Measurements from ENCODE around the gene KLHL22. TPM values are rescaled to one million over a fixed set of nuclear protein-coding genes. Genes with fewer than 3 reads are reported as not detected.
"Not testable (repeated sequence)": the region's sequence is repeated elsewhere in the genome, so short reads cannot be mapped to it uniquely, and the experiment has no call there.

The KLHL22 gene
- total RNA-seq, 1 donor, result 36.9 TPM

GRCh38 chr22:20420157-20420842, 75.3 kb downstream of the KLHL22 start:
- TF ChIP-seq, protein P1, sequence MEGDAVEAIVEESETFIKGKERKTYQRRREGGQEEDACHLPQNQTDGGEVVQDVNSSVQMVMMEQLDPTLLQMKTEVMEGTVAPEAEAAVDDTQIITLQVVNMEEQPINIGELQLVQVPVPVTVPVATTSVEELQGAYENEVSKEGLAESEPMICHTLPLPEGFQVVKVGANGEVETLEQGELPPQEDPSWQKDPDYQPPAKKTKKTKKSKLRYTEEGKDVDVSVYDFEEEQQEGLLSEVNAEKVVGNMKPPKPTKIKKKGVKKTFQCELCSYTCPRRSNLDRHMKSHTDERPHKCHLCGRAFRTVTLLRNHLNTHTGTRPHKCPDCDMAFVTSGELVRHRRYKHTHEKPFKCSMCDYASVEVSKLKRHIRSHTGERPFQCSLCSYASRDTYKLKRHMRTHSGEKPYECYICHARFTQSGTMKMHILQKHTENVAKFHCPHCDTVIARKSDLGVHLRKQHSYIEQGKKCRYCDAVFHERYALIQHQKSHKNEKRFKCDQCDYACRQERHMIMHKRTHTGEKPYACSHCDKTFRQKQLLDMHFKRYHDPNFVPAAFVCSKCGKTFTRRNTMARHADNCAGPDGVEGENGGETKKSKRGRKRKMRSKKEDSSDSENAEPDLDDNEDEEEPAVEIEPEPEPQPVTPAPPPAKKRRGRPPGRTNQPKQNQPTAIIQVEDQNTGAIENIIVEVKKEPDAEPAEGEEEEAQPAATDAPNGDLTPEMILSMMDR (IDR thresholded peaks at IDR 0.05; ENCODE audit: extremely low read depth, low read depth, low read length), result no peak

GRCh38 chr22:20419664-20419951, 76.0 kb downstream of the KLHL22 start:
- Histone ChIP-seq H3K4me1 (ENCODE audit: insufficient read depth, low read length) (peaks cover 16% of the 10 kb centered on the region), H2AFZ (ENCODE audit: low read length) (no peak overlapping the region), H3K27me3 (ENCODE audit: insufficient read depth, low read length) (no peaks in the 10 kb centered on the region), H3K36me3 (ENCODE audit: insufficient read depth, low read length) (no peaks in the 10 kb centered on the region), H3K27ac (ENCODE audit: low read depth, low read length) (no peak overlapping the region), H3K4me2 (ENCODE audit: insufficient read depth, low read length) (no peak overlapping the region), H3K9me3 (ENCODE audit: low read depth, low read length) (no peaks in the 10 kb centered on the region), H3K4me3 (ENCODE audit: insufficient read depth, low read length) (no peak overlapping the region), H3K79me2 (ENCODE audit: insufficient read depth, low read length) (no peaks in the 10 kb centered on the region), H4K20me1 (ENCODE audit: insufficient read depth, low read length) (peaks cover 6% of the 10 kb centered on the region)
- TF ChIP-seq, protein P1 (IDR thresholded peaks at IDR 0.05; ENCODE audit: extremely low read depth, low read depth, low read length), result no peak
- no peak for DNase-seq (ENCODE audit: insufficient read length, low spot score, missing footprints)

More at GRCh38 chr22:20420157-20420842, 75.3 kb downstream of the KLHL22 start:
- H4K20me1 ChIP-seq (ENCODE audit: insufficient read depth, low read length), result peaks cover 6% of the 10 kb centered on the region
- no peak overlapping the region for H3K27ac ChIP-seq (ENCODE audit: low read depth, low read length)
- no peaks in the 10 kb centered on the region for H3K9me3 ChIP-seq (ENCODE audit: low read depth, low read length)
- no peak overlapping the region for H3K4me3 ChIP-seq (ENCODE audit: insufficient read depth, low read length)
- peaks cover 3% of the 10 kb centered on the region for H3K36me3 ChIP-seq (ENCODE audit: insufficient read depth, low read length)
- no peaks in the 10 kb centered on the region for H3K27me3 ChIP-seq (ENCODE audit: insufficient read depth, low read length)
- no peaks in the 10 kb centered on the region for H3K79me2 ChIP-seq (ENCODE audit: insufficient read depth, low read length)
- no peak overlapping the region for H3K4me2 ChIP-seq (ENCODE audit: insufficient read depth, low read length)
- H3K4me1 ChIP-seq (ENCODE audit: insufficient read depth, low read length), result peaks cover 16% of the 10 kb centered on the region
- DNase-seq (ENCODE audit: insufficient read length, low spot score, missing footprints), result peak; percentile 84
- H2AFZ ChIP-seq (ENCODE audit: low read length), result no peak overlapping the region

GRCh38 chr22:20418211-20418788, 77.3 kb downstream of the KLHL22 start:
- Histone ChIP-seq H4K20me1 (ENCODE audit: insufficient read depth, low read length) (peaks cover under 1% of the 10 kb centered on the region), H3K4me1 (ENCODE audit: insufficient read depth, low read length) (peaks cover 12% of the 10 kb centered on the region), H3K9me3 (ENCODE audit: low read depth, low read length) (no peaks in the 10 kb centered on the region), H3K27ac (ENCODE audit: low read depth, low read length) (no peak overlapping the region), H3K4me2 (ENCODE audit: insufficient read depth, low read length) (peak overlapping the region; percentile 77), H3K27me3 (ENCODE audit: insufficient read depth, low read length) (no peaks in the 10 kb centered on the region), H3K79me2 (ENCODE audit: insufficient read depth, low read length) (no peaks in the 10 kb centered on the region), H3K4me3 (ENCODE audit: insufficient read depth, low read length) (peak overlapping the region; percentile 72), H3K36me3 (ENCODE audit: insufficient read depth, low read length) (no peaks in the 10 kb centered on the region), H2AFZ (ENCODE audit: low read length) (peak overlapping the region; percentile 90)
- TF ChIP-seq, protein P1 (IDR thresholded peaks at IDR 0.05; ENCODE audit: extremely low read depth, low read depth, low read length), result peak; percentile 85
- peak; percentile 98 for DNase-seq (ENCODE audit: insufficient read length, low spot score, missing footprints)

DNA sequence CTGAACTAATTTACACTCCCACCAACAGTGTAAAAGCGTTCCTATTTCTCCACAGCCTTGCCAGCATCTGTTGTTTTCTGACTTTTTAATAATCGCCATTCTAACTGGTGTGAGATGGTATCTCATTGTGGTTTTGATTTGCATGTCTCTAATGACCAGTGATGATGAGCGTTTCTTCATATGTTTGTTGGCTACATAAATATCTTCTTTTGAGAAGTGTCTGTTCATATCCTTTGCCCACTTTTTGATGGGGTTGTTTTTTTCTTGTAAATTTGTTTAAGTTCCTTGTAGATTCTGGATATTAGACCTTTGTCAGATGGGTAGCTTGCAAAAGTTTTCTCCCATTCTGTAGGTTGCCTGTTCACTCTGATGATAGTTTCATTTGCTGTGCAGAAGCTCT, 79.9 kb downstream of the KLHL22 start:
- H3K27me3 ChIP-seq (ENCODE audit: insufficient read depth, low read length); H4K20me1 ChIP-seq (ENCODE audit: insufficient read depth, low read length); H3K4me2 ChIP-seq (ENCODE audit: insufficient read depth, low read length); H2AFZ ChIP-seq (ENCODE audit: low read length); H3K36me3 ChIP-seq (ENCODE audit: insufficient read depth, low read length); H3K4me1 ChIP-seq (ENCODE audit: insufficient read depth, low read length); H3K9me3 ChIP-seq (ENCODE audit: low read depth, low read length); H3K27ac ChIP-seq (ENCODE audit: low read depth, low read length); DNase-seq (ENCODE audit: insufficient read length, low spot score, missing footprints); H3K79me2 ChIP-seq (ENCODE audit: insufficient read depth, low read length); H3K4me3 ChIP-seq (ENCODE audit: insufficient read depth, low read length): not testable (repeated sequence)

- not testable (repeated sequence) for H3K36me3 ChIP-seq (ENCODE audit: insufficient read depth, low read length); DNase-seq (ENCODE audit: insufficient read length, low spot score, missing footprints); H3K4me3 ChIP-seq (ENCODE audit: insufficient read depth, low read length); H3K4me2 ChIP-seq (ENCODE audit: insufficient read depth, low read length); H3K9me3 ChIP-seq (ENCODE audit: low read depth, low read length); H3K4me1 ChIP-seq (ENCODE audit: insufficient read depth, low read length); H3K79me2 ChIP-seq (ENCODE audit: insufficient read depth, low read length); H2AFZ ChIP-seq (ENCODE audit: low read length); H3K27ac ChIP-seq (ENCODE audit: low read depth, low read length); H3K27me3 ChIP-seq (ENCODE audit: insufficient read depth, low read length); H4K20me1 ChIP-seq (ENCODE audit: insufficient read depth, low read length)
These were observed 80.4 kb downstream of the KLHL22 start for GRCh38 chr22:20415241-20415640.
